Right cardiac atrium (tissue), 5 donors: ENCODE measurements around the gene FGFBP3. TPM values are rescaled to one million over a fixed set of nuclear protein-coding genes. Genes with fewer than 3 reads are reported as not detected.
A peak's percentile ranks its signal among the peaks of the same experiment; 100 is the strongest.

Experiments used
- ATAC-seq, 2 donors: fragments of 200-7000 bp; cut with Tn5 transposase; one replicate each; pipeline versions ENCODE4 v1.8.0 to v1.9.1; 2020; ENCODE audit warnings: moderate library complexity in 2 of 2, mild to moderate bottlenecking in 1 of 2
- DNase-seq, 3 donors: peaks; one replicate each; pipeline ENCODE4 v3.0.0-alpha.2; 2020
- H3K27ac ChIP-seq: one replicate; pipeline ENCODE4 v1.5.1; 2013; ENCODE audit warnings: mild to moderate bottlenecking, low read length, control low read depth, moderate library complexity
- H3K27me3 ChIP-seq: one replicate; pipeline ENCODE4 v1.6.1; 2013; ENCODE audit not compliant: control insufficient read depth, insufficient read depth
- H3K4me1 ChIP-seq: one replicate; pipeline ENCODE4 v1.6.1; 2013; ENCODE audit warnings: low read length; ENCODE audit not compliant: control insufficient read depth, insufficient read depth
- H3K4me3 ChIP-seq: one replicate; pipeline ENCODE4 v1.5.1; 2013; ENCODE audit warnings: low read length, control low read depth
- H3K9me3 ChIP-seq: one replicate; pipeline ENCODE4 v1.6.1; 2013; ENCODE audit warnings: low read length; ENCODE audit not compliant: control insufficient read depth
- WGBS: extraction: QIAGEN DNeasy Blood & Tissue Kit; methylation state at CpG from one replicate; pipeline ENCODE4 v1.1.7; 2013; 5-methylcytosine and 5-hydroxymethylcytosine counted together
- intact Hi-C, 4 donors: fragments of 100-400 bp; cut with DNase I; formaldehyde crosslinking; loops; one replicate each; pipeline versions ENCODE4 v1.11.0 to v1.14.0; 2022 to 2023
- long read RNA-seq, 4 donors: library from polyadenylated mRNA; unstranded; transcript quantifications; one replicate each; pipeline ENCODE4 v2.0.0, GENCODE V29; 2020 to 2021
- polyA plus RNA-seq: library from polyadenylated mRNA; stranded (reverse); fragments of 200-250 nt; gene quantifications from one replicate; pipeline ENCODE4 v1.2.3, GENCODE V29; 2013
- total RNA-seq, 4 donors: library from RNA; stranded (reverse); fragmentation: NEBNext Ultra II Directional; extraction: Animal tissue kit (Norgen Biotek cat#: 25700); gene quantifications; one replicate each; pipeline ENCODE4 v1.2.1, GENCODE V29; 2021
- donor health status: healthy with polysubstance abuse.
- donor health status: DM: no; HTN: yes; CAD: no.
- donor health status: DM: no; HTN: no; CAD: no.
- donor health status: DM: no; HTN: yes; CAD: no; lungs with severe emphysema.
- donor health status: DM: yes; HTN: yes; CAD: no.

FGFBP3 gene, protein sequence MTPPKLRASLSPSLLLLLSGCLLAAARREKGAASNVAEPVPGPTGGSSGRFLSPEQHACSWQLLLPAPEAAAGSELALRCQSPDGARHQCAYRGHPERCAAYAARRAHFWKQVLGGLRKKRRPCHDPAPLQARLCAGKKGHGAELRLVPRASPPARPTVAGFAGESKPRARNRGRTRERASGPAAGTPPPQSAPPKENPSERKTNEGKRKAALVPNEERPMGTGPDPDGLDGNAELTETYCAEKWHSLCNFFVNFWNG
- total RNA-seq (under 1 TPM; 0.47 to 0.71 (median 0.61) TPM), polyA plus RNA-seq (0.45 TPM)
- long read RNA-seq, donor 1, result 0 reads
- long read RNA-seq, donor 2, partial matches to known transcripts, result 0 of 3 reads
- long read RNA-seq, donor 2, other reads (novel, unspliced or antisense), result 3 of 3 reads
- long read RNA-seq, donor 3, result 0 reads
- long read RNA-seq, donor 4, partial matches to known transcripts, result 0 of 3 reads
- long read RNA-seq, donor 4, other reads (novel, unspliced or antisense), result 3 of 3 reads

DNA sequence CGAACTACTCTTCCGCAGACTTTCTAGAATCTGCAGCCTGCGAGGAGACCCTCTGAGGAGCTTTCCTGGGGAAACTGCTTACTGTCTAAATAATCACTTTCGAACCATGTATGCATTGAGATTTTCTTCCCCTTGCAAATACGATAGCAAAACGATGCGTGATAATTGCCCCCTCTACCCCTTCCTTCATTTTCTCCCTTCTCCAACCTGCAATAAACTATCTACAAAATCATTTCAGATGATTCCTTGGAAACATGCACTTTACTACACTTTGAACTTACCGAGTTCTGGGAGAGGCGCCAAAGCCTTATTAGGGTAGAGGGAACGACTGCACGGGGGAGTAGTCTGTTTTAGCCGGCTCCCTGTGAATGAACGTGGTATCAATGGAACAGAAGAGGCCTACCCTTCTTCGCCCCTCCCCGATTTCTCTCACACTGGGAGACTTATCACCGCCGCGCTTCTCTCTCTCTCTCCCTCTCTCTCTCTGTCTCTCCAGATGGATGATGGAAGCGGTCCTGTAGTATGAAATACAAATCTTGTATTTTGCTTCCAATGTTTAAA, at the start of gene FGFBP3:
Gene FGFBP3 (minus strand): TSS at position 370 of the 561 bp plus-strand sequence. CDS start 517 bp downstream, outside the sequence.
- Histone ChIP-seq H3K27me3 (no peaks in the 10 kb centered on the region), H3K4me1 (no peaks in the 10 kb centered on the region), H3K4me3 (peak within 1 kb of the TSS; percentile 78), H3K9me3 (no peaks in the 10 kb centered on the region), H3K27ac (peak within 1 kb of the TSS; percentile 8)
- intact Hi-C loops, result loop anchor here in 1 of 4 donors (10.0 kb wide), 1 partner anchor 144 kb away; no protein-coding TSS in a partner anchor
- ATAC-seq (peak; percentile 41 to 55), DNase-seq (peak in 2 of 3 donors; percentile 35 to 50)
- under 1% methylated on average over 19 of the region's 19 CpGs for WGBS

DNA sequence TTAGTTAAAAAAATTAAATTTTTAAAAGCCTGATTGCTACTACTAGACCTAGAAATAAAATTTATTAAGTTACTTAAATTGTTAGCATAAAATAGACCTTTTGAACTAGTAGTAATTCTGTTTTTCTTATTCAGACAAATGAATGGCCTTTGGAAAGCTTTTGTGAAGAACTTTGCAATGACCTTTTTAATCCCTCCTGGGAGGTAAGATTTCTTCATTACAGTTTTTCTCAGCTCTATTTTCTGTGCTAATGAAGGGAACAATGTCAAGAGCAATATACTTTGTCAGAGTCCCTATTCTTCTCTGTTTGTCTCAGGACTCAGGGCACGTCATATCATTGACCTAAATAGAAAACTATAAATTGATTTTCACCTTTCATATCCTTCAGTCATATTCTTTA, 47.8 kb upstream of the FGFBP3 start:
- ATAC-seq, result no peak
- Histone ChIP-seq H3K4me3 (no peak overlapping the region), H3K9me3 (no peaks in the 10 kb centered on the region), H3K4me1 (no peaks in the 10 kb centered on the region), H3K27me3 (no peaks in the 10 kb centered on the region), H3K27ac (no peak overlapping the region)
- intact Hi-C loops, result no loop called here
- DNase-seq, result no peak
- 92% methylated on average over 1 of the region's 1 CpG for whole genome bisulfite sequencing

DNA sequence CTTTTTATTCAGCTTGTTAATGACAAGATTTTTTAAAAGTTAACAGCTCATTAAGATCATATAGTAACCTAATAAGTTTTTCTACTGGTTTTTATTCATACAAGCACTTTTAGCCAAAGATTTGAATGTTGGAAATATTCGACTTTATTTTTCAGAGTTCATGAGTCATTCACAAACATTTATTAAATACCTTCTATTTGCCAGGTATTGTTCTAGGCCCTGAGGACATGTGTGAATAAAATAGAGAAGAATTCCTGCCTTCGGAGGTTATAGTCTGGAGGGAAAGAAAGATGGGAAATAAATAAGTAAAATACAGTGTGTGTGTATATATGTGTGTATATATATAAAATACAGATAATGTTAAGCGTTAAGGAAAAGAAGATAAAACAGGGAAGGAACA, 45.8 kb upstream of the FGFBP3 start:
- Histone ChIP-seq H3K4me1 (no peaks in the 10 kb centered on the region), H3K27me3 (no peaks in the 10 kb centered on the region), H3K9me3 (no peaks in the 10 kb centered on the region), H3K27ac (no peak overlapping the region), H3K4me3 (no peak overlapping the region)
- DNase-seq (no peak), ATAC-seq (no peak)
- WGBS, result 85% methylated on average over 3 of the region's 3 CpGs
- intact Hi-C loops, result no loop called here

DNA sequence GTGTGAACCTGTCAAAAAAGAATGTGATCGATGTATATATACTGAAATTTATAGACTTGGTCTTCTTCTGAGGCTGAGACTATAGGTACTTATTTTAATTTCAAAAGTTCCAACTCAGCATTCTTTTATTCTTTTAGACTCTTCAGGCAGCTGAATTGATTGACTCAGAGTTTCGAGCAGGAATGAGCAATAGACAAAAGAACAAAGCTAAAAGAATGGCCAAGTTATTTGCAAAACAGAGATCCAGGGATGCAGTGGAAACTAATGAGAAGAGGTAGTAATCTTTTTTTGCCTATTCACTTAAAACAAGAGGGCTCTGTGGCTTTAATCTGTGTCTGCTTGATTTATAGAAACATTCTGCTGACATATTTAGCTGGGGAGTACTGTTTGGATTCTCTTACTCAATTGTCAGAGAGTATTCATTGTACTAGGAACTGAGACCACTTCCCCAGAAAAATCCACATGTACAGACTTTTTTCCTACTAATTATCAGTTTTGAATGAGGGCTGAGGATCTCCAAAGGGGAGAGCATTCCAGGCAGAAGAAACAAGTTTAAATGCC, 44.4 kb upstream of the FGFBP3 start:
- no peaks in the 10 kb centered on the region for H3K27me3 ChIP-seq
- ATAC-seq (no peak), DNase-seq (no peak)
- no peaks in the 10 kb centered on the region for H3K9me3 ChIP-seq
- H3K27ac ChIP-seq, result no peak overlapping the region
- 94% methylated on average over 2 of the region's 2 CpGs for WGBS
- no peaks in the 10 kb centered on the region for H3K4me1 ChIP-seq
- no peak overlapping the region for H3K4me3 ChIP-seq
- intact Hi-C loops, result no loop called here

DNA sequence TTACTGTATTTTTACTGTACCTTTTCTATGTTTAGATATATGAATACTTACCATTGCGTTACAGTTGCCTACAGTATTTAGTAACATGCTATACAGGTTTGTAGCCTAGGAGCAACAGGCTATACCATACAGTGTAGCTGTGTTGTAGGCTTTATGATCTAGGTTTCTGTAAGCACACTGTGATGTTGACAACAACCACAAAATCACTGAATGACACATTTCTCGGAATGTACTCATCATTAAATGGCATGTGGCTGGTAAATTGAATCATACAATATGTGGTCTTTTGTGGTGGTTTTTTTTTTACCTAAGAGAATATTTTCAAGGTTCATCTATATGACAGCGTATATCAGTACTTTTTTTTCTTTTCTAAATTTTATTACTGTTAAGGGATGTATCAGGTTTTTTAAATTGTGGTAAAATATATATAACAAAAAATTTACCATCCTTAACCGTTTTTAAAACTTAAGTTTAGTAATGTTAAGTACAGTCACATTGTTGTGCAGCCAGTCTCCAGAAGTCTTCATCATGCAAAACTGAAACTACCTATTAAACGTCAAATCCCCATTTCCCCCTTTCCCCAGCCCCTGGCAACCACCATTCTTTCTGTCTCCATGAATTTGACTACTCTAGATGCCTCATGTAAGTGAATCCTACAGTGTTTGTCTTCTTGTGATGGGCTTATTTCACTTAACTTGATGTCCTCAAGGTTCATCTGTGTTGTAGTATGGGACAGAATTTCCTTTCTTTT, 35.8 kb upstream of the FGFBP3 start:
- no peak for DNase-seq
- WGBS, result 88% methylated on average over 5 of the region's 5 CpGs
- intact Hi-C loops, result no loop called here

DNA sequence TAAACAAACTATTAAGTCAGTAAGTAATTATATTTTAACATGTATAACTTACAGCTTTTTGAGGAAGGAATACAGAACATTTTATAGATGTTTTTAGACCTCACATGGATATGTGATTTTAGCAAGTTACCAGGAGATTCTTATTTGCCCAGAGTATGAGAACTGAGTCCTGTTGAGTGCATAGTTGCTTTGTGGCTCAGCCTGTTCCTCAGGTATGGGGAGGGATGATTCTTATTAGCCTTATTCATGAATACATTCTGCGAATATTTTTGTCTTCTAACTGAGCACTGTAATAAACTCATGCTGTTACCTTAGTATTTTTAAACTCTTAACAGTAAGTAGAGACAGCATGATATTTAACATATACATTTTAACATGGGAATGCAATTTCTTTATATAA, 32.1 kb upstream of the FGFBP3 start:
- 92% methylated on average over 1 of the region's 1 CpG for WGBS
- ATAC-seq, result no peak
- no peak for DNase-seq
- no peak overlapping the region for H3K4me3 ChIP-seq
- no peak overlapping the region for H3K27ac ChIP-seq
- no peaks in the 10 kb centered on the region for H3K9me3 ChIP-seq
- no peaks in the 10 kb centered on the region for H3K27me3 ChIP-seq
- intact Hi-C loops, result no loop called here
- H3K4me1 ChIP-seq, result peaks cover 1% of the 10 kb centered on the region

More for the DNA sequence above, 35.8 kb upstream of the FGFBP3 start:
- Histone ChIP-seq H3K9me3 (no peaks in the 10 kb centered on the region), H3K4me1 (no peaks in the 10 kb centered on the region), H3K27me3 (no peaks in the 10 kb centered on the region), H3K4me3 (no peak overlapping the region), H3K27ac (no peak overlapping the region)
- no peak for ATAC-seq

DNA sequence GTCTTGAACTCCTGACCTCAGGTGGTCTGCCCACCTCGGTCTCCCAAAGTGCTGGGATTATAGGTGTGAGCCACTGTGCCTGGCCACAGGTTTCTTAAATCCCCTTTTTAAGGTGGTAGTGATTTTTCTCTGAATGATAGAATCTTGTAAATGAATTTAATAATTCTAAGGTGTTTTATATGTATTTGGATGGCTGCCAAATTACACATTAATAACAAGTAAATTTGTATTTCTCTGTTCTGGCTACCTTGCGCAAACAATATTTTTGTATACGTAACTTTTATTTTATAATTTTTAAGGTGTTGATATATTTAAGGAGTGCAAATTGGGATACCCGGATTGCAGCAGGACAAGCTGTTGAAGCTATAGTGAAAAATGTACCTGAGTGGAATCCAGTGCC, 30.4 kb upstream of the FGFBP3 start:
- intact Hi-C loops, result no loop called here

DNA sequence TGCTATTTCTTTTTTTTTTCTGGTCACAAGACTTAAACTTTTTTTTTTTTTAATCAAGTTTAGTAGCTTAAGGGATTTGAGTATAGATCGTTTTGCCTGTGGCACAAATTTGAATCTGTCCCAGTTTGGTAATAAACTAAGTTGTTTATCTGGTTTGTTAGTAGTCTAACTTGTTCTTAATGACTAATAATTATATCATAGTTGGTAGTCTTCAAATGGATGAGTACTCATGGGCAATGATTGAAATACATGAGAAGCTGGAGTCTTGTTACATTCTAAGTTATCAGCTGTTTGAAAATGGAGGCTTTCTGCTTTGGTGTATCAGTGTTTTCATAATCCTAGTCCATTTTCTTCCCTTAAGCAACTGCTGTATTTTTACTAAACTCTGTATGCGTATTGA, 26.6 kb upstream of the FGFBP3 start:
- no peak overlapping the region for H3K27ac ChIP-seq
- H3K4me3 ChIP-seq, result no peak overlapping the region
- no peaks in the 10 kb centered on the region for H3K9me3 ChIP-seq
- DNase-seq, result no peak
- 93% methylated on average over 2 of the region's 2 CpGs for WGBS
- no peak for ATAC-seq
- no peaks in the 10 kb centered on the region for H3K27me3 ChIP-seq
- intact Hi-C loops, result no loop called here
- H3K4me1 ChIP-seq, result peaks cover 1% of the 10 kb centered on the region

More for the DNA sequence above, 30.4 kb upstream of the FGFBP3 start:
- Histone ChIP-seq H3K9me3 (no peaks in the 10 kb centered on the region), H3K4me1 (peaks cover 1% of the 10 kb centered on the region), H3K27ac (no peak overlapping the region), H3K4me3 (no peak overlapping the region), H3K27me3 (no peaks in the 10 kb centered on the region)
- 97% methylated on average over 4 of the region's 4 CpGs for WGBS
- ATAC-seq (no peak), DNase-seq (no peak)

DNA sequence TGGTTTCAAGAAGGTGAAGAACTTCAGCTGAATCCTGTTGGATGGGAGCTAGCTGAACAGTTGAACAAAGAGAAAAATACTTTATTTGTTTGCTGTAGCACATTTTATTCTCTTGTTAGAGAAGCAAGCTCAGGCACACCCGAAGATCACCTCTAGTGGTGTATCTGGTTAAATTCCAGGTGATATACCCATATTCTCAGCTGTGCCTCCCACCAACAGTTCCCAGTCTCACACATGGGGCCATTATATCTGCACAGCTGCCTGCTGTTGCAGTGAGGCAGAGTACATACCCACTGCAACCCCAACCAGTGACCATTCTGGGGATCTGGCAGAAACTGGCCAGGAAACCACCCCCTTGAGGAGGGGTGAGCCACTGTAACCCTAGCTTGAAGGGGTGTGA, 23.5 kb upstream of the FGFBP3 start:
- Histone ChIP-seq H3K27ac (no peak overlapping the region), H3K4me3 (no peak overlapping the region), H3K27me3 (no peaks in the 10 kb centered on the region), H3K9me3 (no peaks in the 10 kb centered on the region), H3K4me1 (peaks cover 2% of the 10 kb centered on the region)
- intact Hi-C loops, result no loop called here
- DNase-seq (no peak), ATAC-seq (peak in 1 of 2 donors; percentile 35)
- WGBS, result 97% methylated on average over 1 of the region's 1 CpG

DNA sequence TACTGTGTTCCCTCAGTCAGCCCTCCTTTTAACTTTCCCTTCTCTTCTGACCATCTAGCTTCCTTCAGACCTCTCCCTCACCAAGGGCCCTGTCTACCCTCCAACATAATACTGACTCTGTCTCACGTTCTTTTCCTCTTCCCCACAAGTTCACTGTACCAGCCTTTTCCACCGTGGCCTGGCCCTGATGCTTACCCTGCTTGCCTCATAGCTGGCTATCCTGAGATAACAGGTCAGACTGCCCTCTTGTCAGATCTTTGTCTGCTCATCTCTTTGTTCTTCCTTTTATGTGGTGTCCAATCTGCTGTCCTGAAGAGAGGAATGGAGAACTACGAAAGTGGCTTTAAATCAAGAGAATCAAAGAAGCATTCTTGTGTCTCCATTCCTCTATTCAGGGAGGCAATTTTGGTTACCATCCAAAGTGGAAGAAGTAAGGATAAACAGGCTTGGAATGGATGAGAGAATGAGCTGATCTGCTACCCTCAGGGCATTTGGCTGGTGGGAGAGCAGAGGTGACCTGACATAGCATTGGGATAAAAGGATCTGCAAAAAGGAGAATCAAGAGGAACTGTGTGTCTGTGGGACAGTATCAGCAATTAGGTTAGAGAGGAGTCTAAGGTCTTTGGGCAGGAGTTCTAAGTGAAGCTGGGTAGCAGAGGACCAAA, 22.4 kb upstream of the FGFBP3 start:
- no peaks in the 10 kb centered on the region for H3K27me3 ChIP-seq
- DNase-seq (no peak), ATAC-seq (no peak)
- WGBS, result 77% methylated on average over 3 of the region's 3 CpGs
- no peak overlapping the region for H3K4me3 ChIP-seq
- intact Hi-C loops, result no loop called here
- H3K4me1 ChIP-seq, result peaks cover 2% of the 10 kb centered on the region
- H3K9me3 ChIP-seq, result no peaks in the 10 kb centered on the region
- H3K27ac ChIP-seq, result no peak overlapping the region
